ENCODE data around the gene SBK1. TPM values are rescaled to one million over a fixed set of nuclear protein-coding genes. Genes with fewer than 3 reads are reported as not detected.
"Not testable (repeated sequence)": the region's sequence is repeated elsewhere in the genome, so short reads cannot be mapped to it uniquely, and the experiment has no call there.

The SBK1 gene
- total RNA-seq, 1 donor from 2014 or later: 1.3 TPM

- DNase-seq: not testable (repeated sequence)
These were observed 43.4 kb downstream of the SBK1 start for GRCh38 chr16:28335678-28336077.

GRCh38 chr16:28336940-28337710 is 44.8 kb downstream of the SBK1 start:
- not testable (repeated sequence) for DNase-seq

- DNase-seq: not testable (repeated sequence)
These were observed 45.9 kb downstream of the SBK1 start for GRCh38 chr16:28338230-28338629.

GRCh38 chr16:28362600-28362999 is 70.3 kb downstream of the SBK1 start:
- not testable (repeated sequence) for DNase-seq

GRCh38 chr16:28363408-28363807 is 71.1 kb downstream of the SBK1 start, which contains the start of gene NPIPB6:
Gene NPIPB6 (minus strand): TSS chr16:28363508. CDS start chr16:28362822, 686 bp downstream.
- DNase-seq: not testable (repeated sequence)

- not testable (repeated sequence) for DNase-seq
These were observed 72.2 kb downstream of the SBK1 start for GRCh38 chr16:28364268-28365173.

- DNase-seq: not testable (repeated sequence)
These were observed 75.6 kb downstream of the SBK1 start for GRCh38 chr16:28367926-28368325.

Small RNA genes lying within 50 kb of the gene (small RNA-seq; reads per million reads assigned to genes)
- not detected for gene AC138904.2 (ENCODE audit: low replicate concordance)

Other genes with a start within 250 kb of the SBK1 start
- gene GSG1L, start 228.8 kb upstream of the SBK1 start, total RNA-seq: 0.69 TPM
- 67.0 TPM for gene XPO6, start 80.6 kb upstream of the SBK1 start, total RNA-seq
- 1.9 TPM for gene NPIPB6, start 71.0 kb downstream of the SBK1 start, total RNA-seq
- gene EIF3CL, start 111.3 kb downstream of the SBK1 start, total RNA-seq: 59.1 TPM
- gene NPIPB7, start 179.8 kb downstream of the SBK1 start, total RNA-seq: not detected
- 14.6 TPM for gene CLN3, start 199.5 kb downstream of the SBK1 start, total RNA-seq
- 1.7 TPM for gene APOBR, start 202.1 kb downstream of the SBK1 start, total RNA-seq
- not detected for gene IL27, start 214.3 kb downstream of the SBK1 start, total RNA-seq
- gene NUPR1, start 246.4 kb downstream of the SBK1 start, total RNA-seq: 8.4 TPM